GM18519 (cell line): ENCODE data around the gene TEAD4.
"Not testable (repeated sequence)": the region's sequence is repeated elsewhere in the genome, so short reads cannot be mapped to it uniquely, and the experiment has no call there.

ENCODE experiments used
- ATAC-seq: cut with Tn5 transposase; IDR thresholded peaks from one replicate; pipeline ENCODE4 v1.9.1; 2021; ENCODE audit warnings: mild to moderate bottlenecking, moderate library complexity; ENCODE audit not compliant: unreplicated experiment, low FRiP score

The TEAD4 gene

GRCh38 chr12:3045494-3045893 is 86.3 kb downstream of the TEAD4 start:
- ATAC-seq: no peak

- ATAC-seq: no peak
Measured at GRCh38 chr12:3045989-3046388, 86.8 kb downstream of the TEAD4 start.

- no peak for ATAC-seq
Measured at GRCh38 chr12:3046441-3047200, 87.4 kb downstream of the TEAD4 start.

- ATAC-seq: no peak
Measured at GRCh38 chr12:3047961-3048360, 88.8 kb downstream of the TEAD4 start.

GRCh38 chr12:3048540-3048939 is 89.3 kb downstream of the TEAD4 start:
- no peak for ATAC-seq

- ATAC-seq: no peak
Measured at GRCh38 chr12:3049176-3049575, 90.0 kb downstream of the TEAD4 start.

- no peak for ATAC-seq
Measured at GRCh38 chr12:3049611-3050249, 90.5 kb downstream of the TEAD4 start.

- no peak for ATAC-seq
Measured at GRCh38 chr12:3054374-3054773, 95.2 kb downstream of the TEAD4 start.

GRCh38 chr12:3055026-3055703 is 96.0 kb downstream of the TEAD4 start:
- ATAC-seq: no peak

GRCh38 chr12:3055704-3056467 is 96.7 kb downstream of the TEAD4 start:
- ATAC-seq: no peak

- ATAC-seq: no peak
Measured at GRCh38 chr12:3061059-3061458, 101.9 kb downstream of the TEAD4 start.

- ATAC-seq: no peak
Measured at GRCh38 chr12:3061501-3062215, 102.5 kb downstream of the TEAD4 start.

- ATAC-seq: no peak
Measured at GRCh38 chr12:3065300-3065699, 106.1 kb downstream of the TEAD4 start.

- not testable (repeated sequence) for ATAC-seq
Measured at GRCh38 chr12:3065846-3066245, 106.6 kb downstream of the TEAD4 start.

GRCh38 chr12:3069714-3070113 is 110.5 kb downstream of the TEAD4 start:
- ATAC-seq: no peak

GRCh38 chr12:3071107-3071506 is 111.9 kb downstream of the TEAD4 start:
- no peak for ATAC-seq

- no peak for ATAC-seq
Measured at GRCh38 chr12:3071710-3072109, 112.5 kb downstream of the TEAD4 start.

GRCh38 chr12:3073438-3074250 is 114.4 kb downstream of the TEAD4 start:
- no peak for ATAC-seq

- ATAC-seq: no peak
Measured at GRCh38 chr12:3075315-3075714, 116.1 kb downstream of the TEAD4 start.
